ENCODE measurements around the gene IFNA7. TPM values are rescaled to one million over a fixed set of nuclear protein-coding genes. Genes with fewer than 3 reads are reported as not detected.

IFNA7 gene
- total RNA-seq: not detected in 2 replicates

DNA sequence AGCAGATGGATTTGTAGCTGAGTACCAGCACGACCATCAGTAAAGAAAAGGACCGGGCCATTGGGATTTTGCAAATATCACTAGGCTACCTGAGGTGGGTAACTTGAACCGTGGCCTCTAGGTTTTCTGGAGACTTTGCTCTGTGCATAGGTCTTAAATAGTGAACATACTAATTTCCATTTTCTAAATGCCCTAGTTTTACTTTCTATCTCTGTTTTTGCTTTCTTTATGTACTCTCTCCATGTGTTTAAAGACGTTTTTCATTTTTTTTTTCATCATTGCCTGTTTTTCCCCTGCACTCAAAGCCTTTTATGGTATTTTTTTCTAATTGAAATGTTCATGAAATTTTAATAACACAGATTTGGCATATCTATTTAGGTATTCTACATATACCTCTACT is at the start of gene IFNA7:
TSS of gene IFNA7 (minus strand) at position 101 of the 400 bp plus-strand sequence. CDS start at position 61, 40 bp downstream.

DNA sequence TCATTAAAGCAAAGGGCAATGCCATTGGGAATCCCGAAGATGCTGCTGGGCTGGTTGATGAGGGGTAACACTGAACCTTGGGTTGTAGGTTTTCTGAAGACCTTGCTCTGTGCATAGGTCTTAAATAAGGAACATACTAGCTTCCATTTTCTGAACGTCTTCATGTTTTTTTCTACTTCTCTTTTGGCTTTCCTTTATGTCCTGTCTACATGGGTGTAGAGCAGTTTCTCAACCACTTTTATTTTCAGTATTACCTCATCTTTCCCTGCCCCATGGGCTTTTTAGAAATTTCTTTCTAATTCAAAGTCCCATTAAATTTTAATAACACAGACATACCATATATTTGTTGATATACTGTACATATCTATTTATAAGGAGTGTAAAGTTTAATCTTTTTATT is 37.9 kb upstream of the IFNA7 start, which contains the start of gene IFNA14:
TSS of gene IFNA14 (minus strand) at position 95 of the 400 bp plus-strand sequence. CDS start at position 25, 70 bp downstream.

DNA sequence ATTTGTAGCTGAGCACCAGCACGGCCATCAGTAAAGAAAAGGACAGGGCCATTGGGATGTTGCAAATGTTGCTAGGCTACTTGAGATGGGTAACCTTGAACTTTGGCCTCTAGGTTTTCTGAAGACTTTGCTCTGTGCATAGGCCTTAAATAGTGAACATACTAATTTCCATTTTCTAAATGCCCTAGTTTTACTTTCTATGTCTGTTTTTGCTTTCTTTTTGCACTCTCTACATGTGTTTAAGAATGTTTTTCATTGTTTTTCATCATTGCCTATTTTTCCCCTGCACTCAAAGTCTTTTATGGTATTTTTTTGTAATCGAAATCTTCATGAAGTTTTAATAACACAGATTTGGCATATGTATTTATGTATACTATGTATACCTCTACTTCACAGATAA is 26.1 kb upstream of the IFNA7 start, which contains the start of gene IFNA17:
TSS of gene IFNA17 (minus strand) at position 101 of the 400 bp plus-strand sequence. CDS start at position 52, 49 bp downstream.

DNA sequence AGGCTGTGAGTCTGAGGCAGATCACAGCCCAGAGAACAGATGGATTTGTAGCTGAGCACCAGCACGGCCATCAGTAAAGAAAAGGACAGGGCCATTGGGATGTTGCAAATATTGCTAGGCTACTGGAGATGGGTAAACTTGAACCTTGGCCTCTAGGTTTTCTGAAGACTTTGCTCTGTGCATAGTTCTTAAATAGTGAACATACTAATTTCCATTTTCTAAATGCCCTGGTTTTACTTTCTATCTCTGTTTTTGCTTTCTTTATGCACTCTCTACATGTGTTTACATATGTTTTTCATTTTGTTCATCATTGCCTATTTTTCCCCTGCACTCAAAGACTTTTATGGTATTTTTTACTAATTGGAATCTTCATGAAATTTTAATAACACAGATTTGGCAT is 15.2 kb upstream of the IFNA7 start, which contains the start of gene IFNA16:
TSS of gene IFNA16 (minus strand) at position 101 of the 400 bp plus-strand sequence. CDS start at position 95, 6 bp downstream.

DNA sequence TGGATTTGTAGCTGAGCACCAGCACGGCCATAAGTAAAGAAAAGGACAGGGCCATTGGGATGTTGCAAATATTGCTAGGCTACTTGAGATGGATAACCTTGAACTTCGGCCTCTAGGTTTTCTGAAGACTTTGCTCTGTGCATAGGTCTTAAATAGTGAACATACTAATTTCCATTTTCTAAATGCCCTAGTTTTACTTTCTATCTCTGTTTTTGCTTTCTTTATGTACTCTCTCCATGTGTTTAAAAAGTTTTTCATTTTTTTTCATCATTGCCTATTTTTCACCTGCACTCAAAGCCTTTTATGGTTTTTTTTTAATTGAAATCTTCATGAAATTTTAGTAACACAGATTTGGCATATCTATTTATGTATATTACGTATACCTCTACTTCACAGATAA is 5.0 kb upstream of the IFNA7 start, which contains the start of gene IFNA10:
TSS of gene IFNA10 (minus strand) at position 101 of the 400 bp plus-strand sequence. CDS start at position 55, 46 bp downstream.

DNA sequence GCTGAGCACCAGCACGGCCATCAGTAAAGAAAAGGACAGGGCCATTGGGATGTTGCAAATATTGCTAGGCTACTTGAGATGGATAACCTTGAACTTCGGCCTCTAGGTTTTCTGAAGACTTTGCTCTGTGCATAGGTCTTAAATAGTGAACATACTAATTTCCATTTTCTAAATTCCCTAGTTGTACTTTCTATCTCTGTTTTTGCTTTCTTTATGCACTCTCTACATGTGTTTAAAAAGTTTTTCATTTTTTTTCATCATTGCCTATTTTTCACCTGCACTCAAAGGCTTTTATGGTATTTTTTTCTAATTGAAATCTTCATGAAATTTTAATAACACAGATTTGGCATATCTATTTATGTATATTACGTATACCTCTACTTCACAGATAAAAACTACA is 14.5 kb downstream of the IFNA7 start, which contains the start of gene IFNA4:
TSS of gene IFNA4 (minus strand) at position 101 of the 400 bp plus-strand sequence. CDS start at position 45, 56 bp downstream.

DNA sequence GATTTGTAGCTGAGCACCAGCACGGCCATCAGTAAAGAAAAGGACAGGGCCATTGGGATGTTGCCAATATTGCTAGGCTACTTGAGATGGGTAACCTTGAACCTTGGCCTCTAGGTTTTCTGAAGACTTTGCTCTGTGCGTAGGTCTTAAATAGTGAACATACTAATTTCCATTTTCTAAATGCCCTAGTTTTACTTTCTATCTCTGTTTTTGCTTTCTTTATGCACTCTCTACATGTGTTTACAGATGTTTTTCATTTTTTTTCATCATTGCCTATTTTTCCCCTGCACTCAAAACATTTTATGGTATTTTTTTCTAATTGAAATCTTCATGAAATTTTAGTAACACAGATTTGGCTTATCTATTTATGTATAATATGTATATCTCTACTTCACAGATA is 35.4 kb downstream of the IFNA7 start, which contains the start of gene IFNA21:
TSS of gene IFNA21 (minus strand) at position 101 of the 400 bp plus-strand sequence. CDS start at position 53, 48 bp downstream.

Small RNA genes within 50 kb of the gene (small RNA-seq; reads per million reads assigned to genes)
- not detected for gene RF00019

Other genes starting within 250 kb of the IFNA7 start
- 13.3 and 17.2 TPM in 2 replicates for gene HACD4, start 170.6 kb downstream of the IFNA7 start, total RNA-seq
- gene IFNB1, start 124.3 kb downstream of the IFNA7 start, total RNA-seq: not detected in 2 replicates
- not detected in 2 replicates for gene IFNW1, start 60.4 kb downstream of the IFNA7 start, total RNA-seq
- gene IFNA21, start 35.5 kb downstream of the IFNA7 start, total RNA-seq: not detected in 2 replicates
- not detected in 2 replicates for gene IFNA4, start 14.6 kb downstream of the IFNA7 start, total RNA-seq
- not detected in 2 replicates for gene IFNA10, start 4.9 kb upstream of the IFNA7 start, total RNA-seq
- gene IFNA16, start 15.1 kb upstream of the IFNA7 start, total RNA-seq: not detected in 2 replicates
- not detected in 2 replicates for gene IFNA17, start 26.0 kb upstream of the IFNA7 start, total RNA-seq
- not detected in 2 replicates for gene IFNA14, start 37.8 kb upstream of the IFNA7 start, total RNA-seq
- 0.13 TPM in 1 of 2 replicates, not detected in the other for gene IFNA5, start 103.1 kb upstream of the IFNA7 start, total RNA-seq
- 50.0 and 56.1 TPM in 2 replicates for gene KLHL9, start 133.2 kb upstream of the IFNA7 start, total RNA-seq
- 0.13 TPM in 1 of 2 replicates, not detected in the other for gene IFNA6, start 148.7 kb upstream of the IFNA7 start, total RNA-seq
- gene IFNA13, start 165.9 kb upstream of the IFNA7 start, total RNA-seq: 0.11 TPM in 1 of 2 replicates, not detected in the other
- gene IFNA2, start 183.2 kb upstream of the IFNA7 start, total RNA-seq: 0.11 TPM in 1 of 2 replicates, not detected in the other
- not detected in 2 replicates for gene IFNA8, start 206.9 kb upstream of the IFNA7 start, total RNA-seq
- not detected in 2 replicates for gene IFNA1, start 238.2 kb upstream of the IFNA7 start, total RNA-seq

Measured in articular chondrocyte of knee joint (primary cell).